HK-2 (cell line): ENCODE data around the gene PSG1.
"Not testable (repeated sequence)": the region's sequence is repeated elsewhere in the genome, so short reads cannot be mapped to it uniquely, and the experiment has no call there.

Source experiments
- DNase-seq: peaks from one replicate; pipeline ENCODE4 v3.0.0-alpha.2; 2018; ENCODE audit not compliant: unreplicated experiment

Gene PSG1

GRCh38 chr19:42879613-42880012, at the start of gene PSG1:
TSS of gene PSG1 (minus strand) at chr19:42879713. CDS start at chr19:42879581, 132 bp downstream.
- DNase-seq = no peak

GRCh38 chr19:42928896-42929295, 49.4 kb upstream of the PSG1 start:
- no peak for DNase-seq

- DNase-seq = no peak
These were observed 47.3 kb upstream of the PSG1 start for GRCh38 chr19:42926781-42927180.

GRCh38 chr19:42923106-42923505, 43.6 kb upstream of the PSG1 start:
- peak; percentile 53 for DNase-seq

DNA sequence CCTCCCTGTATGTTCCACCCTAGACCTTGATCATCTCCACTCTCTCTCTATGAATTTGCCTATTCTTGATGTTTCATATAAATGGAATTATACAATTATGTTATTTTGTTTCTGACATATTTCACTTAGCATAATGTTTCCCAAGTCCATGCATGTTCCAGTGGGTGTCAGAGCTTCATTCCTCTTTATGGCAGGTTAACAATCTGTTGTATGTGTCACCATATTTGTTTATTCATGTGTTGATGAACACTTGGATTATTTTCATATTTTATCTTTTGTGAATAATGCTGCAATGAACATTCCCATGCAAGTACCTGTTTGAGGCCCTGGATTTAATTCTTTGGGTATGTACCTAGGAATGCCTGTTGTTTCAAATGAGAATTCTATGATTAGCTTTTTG, 41.5 kb upstream of the PSG1 start:
- not testable (repeated sequence) for DNase-seq

DNA sequence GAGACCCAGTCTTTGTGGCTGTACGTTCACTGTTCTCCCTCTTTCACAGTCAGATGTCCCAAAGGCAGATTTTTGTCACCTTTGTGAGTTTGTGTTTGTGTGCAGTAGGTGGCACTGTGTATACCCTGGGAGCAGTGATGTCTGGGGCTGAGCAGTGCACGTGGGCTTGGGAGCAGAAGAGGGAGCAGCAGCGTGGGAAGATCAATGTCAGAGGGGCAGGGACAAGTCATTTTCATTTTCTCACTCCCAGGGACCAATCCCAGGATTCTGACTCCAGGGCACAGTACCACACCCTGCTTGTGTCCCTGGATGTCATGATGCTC, 40.2 kb upstream of the PSG1 start:
- no peak for DNase-seq

GRCh38 chr19:42919070-42919756, 39.7 kb upstream of the PSG1 start:
- not testable (repeated sequence) for DNase-seq

- not testable (repeated sequence) for DNase-seq
These were observed 39.0 kb upstream of the PSG1 start for GRCh38 chr19:42918377-42919069.

DNA sequence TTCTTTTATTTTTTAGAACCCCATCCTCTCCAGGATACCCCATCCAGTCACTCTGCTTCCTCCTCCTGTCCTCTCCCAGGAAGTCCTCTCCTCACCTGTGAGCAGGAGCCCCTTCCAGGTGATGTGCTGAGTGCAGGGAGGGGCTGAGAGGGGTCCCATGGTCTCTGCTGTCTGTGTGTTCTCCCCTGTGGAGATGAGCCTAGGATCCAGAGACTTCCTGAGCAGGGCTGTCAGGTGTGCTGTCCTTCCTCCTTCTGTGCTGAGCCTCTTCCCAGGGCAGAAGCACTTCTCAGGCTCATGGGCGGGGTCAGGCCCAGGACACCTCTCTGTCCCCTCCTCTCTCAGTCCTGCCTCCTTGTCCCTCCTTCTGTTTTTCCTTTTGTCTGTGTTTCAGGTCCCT, 38.1 kb upstream of the PSG1 start, which contains the start of gene PSG6:
PSG6 (minus strand) TSS at position 261 of the 400 bp plus-strand sequence; CDS start at position 159, 102 bp downstream.
- not testable (repeated sequence) for DNase-seq

DNA sequence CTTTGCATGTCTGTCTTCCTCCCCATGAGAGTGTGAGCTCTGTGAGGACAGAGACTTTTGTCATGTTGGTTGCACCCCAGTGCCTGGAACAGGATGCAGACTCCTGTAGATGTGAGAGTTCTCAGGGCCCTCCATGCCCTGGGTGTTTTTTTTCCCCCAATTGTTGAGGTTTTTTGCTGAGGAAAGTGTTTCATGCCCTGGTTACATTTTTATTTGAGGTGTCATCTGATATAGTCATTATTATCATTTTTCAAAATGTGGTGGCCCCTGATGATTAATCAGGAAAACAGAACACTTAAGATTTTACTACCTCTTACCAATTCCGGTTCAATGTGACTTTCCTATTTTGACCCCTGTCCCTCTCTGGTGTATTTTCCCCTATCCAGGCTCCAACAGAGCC, 37.4 kb upstream of the PSG1 start:
- DNase-seq = not testable (repeated sequence)

DNA sequence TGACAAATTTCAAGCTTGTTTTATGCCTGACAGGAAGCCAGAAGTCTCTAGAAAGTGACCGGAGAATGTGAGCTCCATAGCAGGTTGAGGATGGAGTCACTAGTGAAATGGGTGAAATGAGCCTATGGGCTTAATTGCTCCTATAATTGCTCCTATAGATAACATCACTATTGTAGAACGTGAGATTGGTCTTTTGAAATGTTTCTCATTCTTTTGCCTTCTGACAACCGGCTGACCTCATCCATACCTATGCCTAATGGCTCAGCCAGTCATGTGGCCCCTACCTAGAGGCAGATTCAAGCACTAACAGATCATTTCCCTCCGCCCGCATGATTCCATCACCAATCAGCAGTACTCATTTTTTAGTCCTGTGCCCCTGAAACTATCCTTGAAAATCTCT, 34.0 kb upstream of the PSG1 start:
- not testable (repeated sequence) for DNase-seq

- not testable (repeated sequence) for DNase-seq
These were observed 33.4 kb upstream of the PSG1 start for GRCh38 chr19:42912941-42913340.

- not testable (repeated sequence) for DNase-seq
These were observed 32.2 kb upstream of the PSG1 start for GRCh38 chr19:42911731-42912130.

DNA sequence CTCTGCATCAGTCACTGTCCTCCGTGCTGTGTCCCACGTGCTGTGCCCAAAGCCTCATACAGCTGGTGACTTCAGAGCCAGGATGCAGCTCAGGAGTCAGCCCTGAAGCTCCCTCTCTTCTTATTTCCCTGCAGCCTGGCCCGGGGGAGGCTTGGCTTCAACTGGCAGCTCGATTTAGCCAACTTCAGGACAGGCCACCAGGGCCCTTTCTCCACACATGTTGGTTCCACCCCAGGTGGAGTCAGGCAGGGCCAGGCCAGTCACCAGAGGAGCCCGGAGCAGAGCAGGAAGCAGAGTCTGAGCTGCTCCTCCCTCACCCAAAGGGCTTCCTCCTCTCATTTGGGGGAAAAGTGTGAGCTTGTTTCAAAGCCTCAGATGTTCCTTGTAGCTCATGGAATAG, 26.6 kb upstream of the PSG1 start:
- not testable (repeated sequence) for DNase-seq

GRCh38 chr19:42900561-42900960, 21.0 kb upstream of the PSG1 start:
- not testable (repeated sequence) for DNase-seq

DNA sequence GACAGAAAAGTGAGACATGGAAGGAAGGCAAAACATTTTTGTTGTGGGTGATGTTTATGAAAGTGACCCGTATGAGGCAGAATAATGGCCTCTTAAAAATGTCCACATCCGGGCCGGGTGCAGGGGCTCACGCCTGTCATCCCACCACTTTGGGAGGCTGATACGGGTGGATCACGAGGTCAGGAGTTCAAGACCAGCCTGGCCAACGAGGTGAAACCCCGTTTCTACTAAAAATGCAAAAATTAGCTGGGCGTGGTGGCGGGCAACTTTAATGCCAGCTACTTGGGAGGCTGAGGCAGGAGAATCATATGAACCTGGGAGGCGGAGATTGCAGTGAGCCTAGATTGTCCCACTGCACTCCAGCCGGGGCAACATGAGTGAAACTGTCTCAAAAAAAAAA, 20.2 kb upstream of the PSG1 start:
- not testable (repeated sequence) for DNase-seq

DNA sequence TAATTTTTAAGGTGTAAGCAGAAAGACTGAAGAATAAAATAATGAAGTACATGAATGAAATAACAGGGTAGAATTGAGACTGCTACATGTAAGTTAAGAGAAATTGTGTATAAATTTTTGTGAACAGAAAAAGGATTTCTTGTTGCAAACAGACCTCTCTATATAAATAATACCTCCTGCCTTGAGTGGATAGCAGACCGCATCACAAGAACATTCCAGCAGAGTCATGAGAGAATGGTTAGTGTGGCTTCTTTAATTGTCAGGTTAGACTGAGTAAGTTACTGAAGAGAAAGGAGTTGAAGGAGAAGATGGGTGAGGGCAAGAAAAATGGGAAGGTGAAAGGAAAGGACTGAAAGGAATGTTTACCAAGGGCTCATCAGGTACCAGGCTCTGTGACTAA, 19.6 kb upstream of the PSG1 start:
- DNase-seq = not testable (repeated sequence)

GRCh38 chr19:42898656-42899055, 19.1 kb upstream of the PSG1 start:
- DNase-seq = not testable (repeated sequence)

DNA sequence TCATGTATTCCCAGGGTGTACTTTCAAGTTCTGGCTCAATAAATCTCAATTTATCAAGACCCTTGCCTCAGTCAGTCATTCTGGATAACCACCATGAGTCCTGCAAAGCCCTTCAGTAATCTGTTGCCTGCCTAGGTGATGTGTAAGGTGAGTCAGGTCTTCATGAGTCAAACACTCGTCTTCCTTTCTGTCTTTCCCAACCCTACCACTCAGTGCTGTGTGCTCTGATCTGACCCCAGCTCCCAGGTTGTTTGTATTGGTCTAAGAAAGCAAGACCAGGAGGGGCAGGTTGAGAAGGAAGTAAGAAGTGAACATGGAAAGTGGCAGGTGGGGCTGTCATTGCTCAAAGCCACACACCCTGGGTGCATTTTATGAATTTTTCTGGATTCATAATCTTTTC, 18.2 kb upstream of the PSG1 start:
- not testable (repeated sequence) for DNase-seq

DNA sequence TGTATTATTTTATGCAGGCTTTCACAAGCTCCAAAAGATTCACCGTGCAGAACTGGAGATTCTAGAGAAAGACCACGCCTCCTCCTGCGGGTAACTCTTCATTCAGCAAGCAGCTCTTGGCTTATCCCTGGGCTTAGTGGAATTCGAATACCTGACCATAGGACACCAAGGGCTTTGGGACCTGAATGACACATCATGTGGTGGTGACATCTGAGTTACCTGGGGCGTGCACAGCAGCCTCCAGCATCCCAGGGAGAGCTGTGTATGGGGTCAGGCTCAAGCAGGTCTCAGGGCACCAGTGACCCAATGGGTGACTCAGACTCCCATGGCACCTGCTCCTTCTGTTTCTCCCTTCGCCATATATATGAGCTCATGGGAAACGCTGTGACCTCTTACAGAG, 10.9 kb upstream of the PSG1 start:
- DNase-seq = not testable (repeated sequence)

GRCh38 chr19:42887876-42888445, 8.4 kb upstream of the PSG1 start:
- DNase-seq = not testable (repeated sequence)

DNA sequence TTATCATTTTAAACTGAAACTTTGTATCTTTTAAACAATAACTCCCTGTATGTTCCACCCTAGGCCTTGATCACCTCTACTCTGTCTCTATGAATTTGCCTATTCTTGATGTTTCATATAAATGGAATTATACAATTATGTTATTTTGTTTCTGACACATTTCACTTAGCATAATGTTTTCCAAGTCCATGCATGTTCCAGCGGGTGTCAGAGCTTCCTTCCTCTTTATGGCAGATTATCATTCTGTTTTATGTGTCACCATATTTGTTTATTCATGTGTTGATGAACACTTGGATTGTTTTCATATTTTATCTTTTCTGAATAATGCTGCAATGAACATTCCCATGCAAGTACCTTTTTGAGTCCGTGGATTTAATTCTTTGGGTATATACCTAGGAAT, 3.2 kb upstream of the PSG1 start:
- DNase-seq = not testable (repeated sequence)

DNA sequence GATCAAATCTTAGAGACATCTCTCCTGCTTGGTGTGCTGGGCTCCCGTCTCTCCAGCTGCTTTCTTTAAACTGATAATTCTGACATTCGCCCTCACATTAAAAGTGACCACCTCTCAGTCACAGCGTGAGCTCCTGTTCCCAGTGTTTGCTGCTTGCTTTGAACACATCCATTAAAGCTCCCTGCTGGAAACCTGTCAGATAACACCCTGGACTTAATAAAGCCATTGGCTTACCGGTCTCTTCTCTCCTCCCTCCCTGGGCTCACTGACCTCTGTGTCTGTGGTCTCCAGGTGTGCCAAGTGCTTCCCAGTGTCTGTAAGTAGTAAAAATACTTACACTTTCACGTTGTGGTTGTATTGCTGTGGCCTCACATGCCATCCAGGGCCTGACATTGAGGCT, 2.5 kb upstream of the PSG1 start:
- not testable (repeated sequence) for DNase-seq
